Ectodermal cell (in vitro differentiated cells): ENCODE results near the gene ABCA5.

Source experiments
- H3K27ac ChIP-seq: 2 replicates; pipeline ENCODE4 v1.7.0; 2013; ENCODE audit warnings: mild to moderate bottlenecking, low read depth, low read length; ENCODE audit not compliant: insufficient read depth, poor library complexity, severe bottlenecking
- H3K27me3 ChIP-seq: 2 replicates; pipeline ENCODE4 v1.7.0; 2013; ENCODE audit warnings: mild to moderate bottlenecking, low read length; ENCODE audit not compliant: insufficient read depth, control insufficient read depth, poor library complexity, severe bottlenecking
- H3K36me3 ChIP-seq: one replicate; pipeline ENCODE4 v1.7.0; 2013; ENCODE audit warnings: low read length; ENCODE audit not compliant: control insufficient read depth, insufficient read depth
- H3K4me1 ChIP-seq: one replicate; pipeline ENCODE4 v1.7.0; 2013; ENCODE audit warnings: low read length; ENCODE audit not compliant: control insufficient read depth, insufficient read depth
- H3K4me3 ChIP-seq: 2 replicates; pipeline ENCODE4 v1.7.0; 2013; ENCODE audit warnings: low read depth, low read length, control low read depth; ENCODE audit not compliant: insufficient read depth
- H3K9me3 ChIP-seq: 2 replicates; pipeline ENCODE4 v1.7.0; 2013; ENCODE audit warnings: mild to moderate bottlenecking, low read length, moderate library complexity; ENCODE audit not compliant: control insufficient read depth
- WGBS, 2 experiments: methylation state at CpG; one replicate each; pipeline ENCODE4 v1.1.7; 2013; ENCODE audit warnings: missing lambda C conversion rate in 2 of 2; 5-methylcytosine and 5-hydroxymethylcytosine counted together

The ABCA5 gene

DNA sequence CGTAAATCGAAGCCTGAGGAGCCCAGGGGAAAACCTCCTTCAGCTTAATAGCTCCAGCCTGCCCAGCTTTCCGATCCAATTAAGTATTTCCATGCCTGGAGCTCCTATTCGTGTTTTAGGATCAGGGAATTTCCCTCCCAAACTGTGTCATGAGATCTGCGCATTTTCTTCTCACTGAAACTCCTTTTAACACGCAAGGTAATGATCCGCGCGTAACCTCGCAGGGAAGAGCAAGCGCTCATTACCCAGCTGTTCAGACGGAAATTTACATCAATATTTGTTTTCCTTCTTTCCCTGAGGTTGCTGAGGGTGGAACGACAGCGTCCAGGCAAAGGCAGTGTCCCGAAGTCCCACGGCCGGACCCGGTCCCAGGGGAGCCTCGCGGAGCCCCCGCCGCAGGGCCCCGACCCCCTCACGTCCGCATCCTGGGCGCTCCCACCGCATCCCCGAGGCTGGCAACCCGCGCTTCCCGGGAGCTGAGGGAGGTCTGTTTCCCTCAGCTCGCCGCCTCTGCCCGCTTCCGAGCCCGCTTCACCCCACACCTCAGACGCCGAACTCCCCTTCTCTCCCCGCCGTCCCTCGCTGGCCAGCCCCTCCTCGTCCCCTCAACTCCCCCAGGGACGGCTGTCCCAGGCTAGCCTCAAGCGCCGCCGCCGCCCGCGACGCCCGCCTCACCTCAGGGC is 415 bp downstream of the ABCA5 start:
- Histone ChIP-seq H3K27ac (no peak overlapping the region), H3K36me3 (no peaks in the 10 kb centered on the region), H3K4me1 (peaks cover 10% of the 10 kb centered on the region), H3K4me3 (peak overlapping the region; percentile 65), H3K9me3 (no peaks in the 10 kb centered on the region), H3K27me3 (peaks cover 34% of the 10 kb centered on the region)
- 2% methylated on average over 51 of the region's 51 CpGs for WGBS, 2 experiments

DNA sequence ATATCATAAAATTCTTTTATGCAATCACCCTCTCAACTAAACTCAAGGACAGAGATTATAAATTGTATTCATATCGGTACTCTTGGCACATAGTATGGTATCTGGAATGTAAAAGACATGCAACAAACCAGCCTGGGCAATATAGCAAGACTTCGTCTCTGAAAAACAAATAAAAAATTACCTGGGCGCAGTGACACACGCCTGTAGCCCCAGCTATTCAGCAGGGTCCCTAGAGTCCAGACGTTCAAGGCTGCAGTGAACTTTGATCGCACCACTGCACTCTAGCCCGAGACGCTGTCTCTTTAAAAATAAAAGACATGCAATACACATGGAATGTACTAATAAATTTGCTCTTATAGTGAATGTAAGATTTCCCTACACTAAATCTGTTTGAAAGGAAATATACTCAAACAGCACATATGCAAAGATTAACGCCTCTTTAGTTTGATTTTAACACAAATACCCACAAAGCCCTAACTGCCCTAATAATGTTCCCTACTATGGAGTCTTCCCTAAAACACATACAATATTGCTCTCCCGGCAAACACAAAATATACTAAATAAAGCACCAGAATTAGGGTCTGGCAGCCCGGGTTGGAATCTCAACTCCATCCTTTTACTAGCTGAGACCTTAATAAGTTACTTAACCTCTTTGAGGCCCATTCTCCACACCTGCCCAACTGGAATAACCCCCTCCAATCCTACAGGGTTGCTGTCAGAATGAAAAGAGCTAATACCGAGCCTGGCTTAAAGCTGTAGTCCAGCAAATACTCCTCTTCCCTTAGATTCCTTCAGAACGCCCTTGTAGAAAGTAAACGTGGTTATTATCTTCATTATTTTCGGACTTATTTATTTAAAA is 1.2 kb downstream of the ABCA5 start:
- H3K4me3 ChIP-seq, result peak overlapping the region; percentile 65
- no peak overlapping the region for H3K27ac ChIP-seq
- no peaks in the 10 kb centered on the region for H3K9me3 ChIP-seq
- 64 to 68% methylated on average over 15 of the region's 15 CpGs for WGBS, 2 experiments
- H3K27me3 ChIP-seq, result peaks cover 34% of the 10 kb centered on the region
- H3K36me3 ChIP-seq, result no peaks in the 10 kb centered on the region
- peaks cover 10% of the 10 kb centered on the region for H3K4me1 ChIP-seq

DNA sequence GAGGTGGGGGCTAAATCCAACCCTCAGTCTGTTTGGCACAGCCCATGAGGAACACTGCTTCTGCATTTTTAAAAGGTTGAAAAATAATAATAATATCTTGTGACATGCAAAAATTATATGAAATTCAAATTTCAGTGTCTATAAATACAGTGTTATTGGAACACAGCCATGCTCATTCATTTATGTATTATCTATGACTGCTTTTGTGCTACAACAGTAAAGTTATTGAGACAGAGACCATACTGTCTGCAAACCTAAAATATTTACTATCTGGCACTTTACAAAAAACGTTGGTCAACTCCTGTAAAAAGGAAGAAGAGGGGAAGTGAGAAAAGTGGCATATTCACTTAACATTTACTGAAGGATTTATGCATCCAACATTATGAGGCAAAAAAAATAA is 3.1 kb downstream of the ABCA5 start:
- H3K27me3 ChIP-seq, result peaks cover 34% of the 10 kb centered on the region
- H3K4me3 ChIP-seq, result no peak overlapping the region
- H3K9me3 ChIP-seq, result no peaks in the 10 kb centered on the region
- no peaks in the 10 kb centered on the region for H3K36me3 ChIP-seq
- peaks cover 10% of the 10 kb centered on the region for H3K4me1 ChIP-seq
- H3K27ac ChIP-seq, result no peak overlapping the region
- no CpG with 5 or more reads among the region's 1 CpG for WGBS, 2 experiments

DNA sequence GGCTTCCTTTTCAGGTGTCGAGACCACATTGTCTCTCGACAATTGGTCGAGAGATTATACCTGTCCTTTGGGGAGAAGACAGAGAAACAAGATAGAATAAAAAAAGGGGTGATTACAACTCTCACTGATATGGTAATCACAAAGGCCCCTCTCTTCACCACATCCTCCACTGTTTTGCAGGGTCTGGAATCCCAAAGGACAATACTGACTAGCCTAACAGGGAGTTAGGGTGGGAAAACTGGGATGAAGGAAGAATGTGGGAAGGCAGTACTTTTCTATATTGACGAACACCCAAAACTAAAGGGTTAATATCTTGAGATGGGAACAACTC is 6.1 kb downstream of the ABCA5 start:
- H3K4me1 ChIP-seq, result peaks cover 4% of the 10 kb centered on the region
- peaks cover 14% of the 10 kb centered on the region for H3K27me3 ChIP-seq
- no peaks in the 10 kb centered on the region for H3K36me3 ChIP-seq
- no peak overlapping the region for H3K4me3 ChIP-seq
- no peaks in the 10 kb centered on the region for H3K9me3 ChIP-seq
- 80 to 85% methylated on average over 4 of the region's 4 CpGs for WGBS, 2 experiments
- H3K27ac ChIP-seq, result no peak overlapping the region

DNA sequence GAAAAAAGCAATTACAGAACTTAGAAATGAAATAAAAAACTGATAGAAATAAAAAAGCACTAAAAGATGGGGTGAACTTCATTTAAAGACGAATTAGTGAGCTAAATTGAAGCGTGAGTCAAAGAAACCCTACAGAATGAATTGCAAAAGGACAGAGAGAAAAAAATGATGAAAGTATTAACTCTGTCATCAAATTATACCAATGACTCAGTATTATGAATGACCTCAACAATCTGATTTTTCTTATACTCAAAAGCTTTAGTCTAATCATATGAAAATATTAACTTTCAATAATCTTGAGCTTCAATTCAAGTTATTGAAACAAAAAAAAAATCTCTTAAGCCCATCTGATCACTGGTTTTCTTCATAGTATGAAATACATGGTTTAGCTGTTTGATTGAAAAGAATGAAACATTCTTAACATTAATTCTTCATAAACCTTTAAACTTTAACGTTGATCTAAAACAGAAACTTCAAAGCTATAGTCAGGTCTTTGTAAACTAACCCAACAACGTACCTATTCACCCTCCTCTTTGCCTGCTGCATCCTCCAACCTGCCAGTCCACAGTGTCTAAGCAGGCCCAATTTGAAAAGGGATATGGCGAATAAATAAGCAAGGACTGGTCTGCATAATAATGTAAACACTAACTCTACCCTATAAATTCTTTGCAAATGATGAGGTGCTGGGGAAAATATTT is 6.6 kb downstream of the ABCA5 start:
- Histone ChIP-seq H3K4me3 (no peak overlapping the region), H3K27me3 (peaks cover 9% of the 10 kb centered on the region), H3K4me1 (no peaks in the 10 kb centered on the region), H3K9me3 (no peaks in the 10 kb centered on the region), H3K27ac (no peak overlapping the region), H3K36me3 (no peaks in the 10 kb centered on the region)
- WGBS, 2 experiments, result 80% methylated on average over 4 of the region's 5 CpGs

DNA sequence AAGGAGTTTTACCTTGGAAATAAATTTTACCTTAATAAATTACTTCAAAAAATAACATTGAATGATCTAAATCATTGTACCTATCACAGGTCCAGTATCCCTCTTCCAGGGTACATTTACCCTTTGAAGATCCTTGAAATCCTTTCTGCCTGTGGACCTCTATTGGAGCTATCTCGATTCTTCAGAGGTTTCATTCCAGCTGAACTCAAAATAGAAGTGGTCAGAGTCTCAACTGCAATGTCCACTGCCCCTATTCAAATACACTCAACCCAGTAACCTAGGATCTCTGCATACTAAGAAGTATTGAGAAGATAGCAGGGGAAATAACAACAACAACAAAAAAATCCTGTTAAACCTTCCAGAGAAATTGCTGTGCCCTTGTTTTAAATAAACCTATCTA is 9.3 kb downstream of the ABCA5 start:
- no peaks in the 10 kb centered on the region for H3K27me3 ChIP-seq
- no peaks in the 10 kb centered on the region for H3K9me3 ChIP-seq
- H3K4me1 ChIP-seq, result peaks cover 10% of the 10 kb centered on the region
- H3K4me3 ChIP-seq, result no peak overlapping the region
- 88 to 96% methylated on average over 1 of the region's 1 CpG for WGBS, 2 experiments
- H3K36me3 ChIP-seq, result no peaks in the 10 kb centered on the region
- H3K27ac ChIP-seq, result no peak overlapping the region

DNA sequence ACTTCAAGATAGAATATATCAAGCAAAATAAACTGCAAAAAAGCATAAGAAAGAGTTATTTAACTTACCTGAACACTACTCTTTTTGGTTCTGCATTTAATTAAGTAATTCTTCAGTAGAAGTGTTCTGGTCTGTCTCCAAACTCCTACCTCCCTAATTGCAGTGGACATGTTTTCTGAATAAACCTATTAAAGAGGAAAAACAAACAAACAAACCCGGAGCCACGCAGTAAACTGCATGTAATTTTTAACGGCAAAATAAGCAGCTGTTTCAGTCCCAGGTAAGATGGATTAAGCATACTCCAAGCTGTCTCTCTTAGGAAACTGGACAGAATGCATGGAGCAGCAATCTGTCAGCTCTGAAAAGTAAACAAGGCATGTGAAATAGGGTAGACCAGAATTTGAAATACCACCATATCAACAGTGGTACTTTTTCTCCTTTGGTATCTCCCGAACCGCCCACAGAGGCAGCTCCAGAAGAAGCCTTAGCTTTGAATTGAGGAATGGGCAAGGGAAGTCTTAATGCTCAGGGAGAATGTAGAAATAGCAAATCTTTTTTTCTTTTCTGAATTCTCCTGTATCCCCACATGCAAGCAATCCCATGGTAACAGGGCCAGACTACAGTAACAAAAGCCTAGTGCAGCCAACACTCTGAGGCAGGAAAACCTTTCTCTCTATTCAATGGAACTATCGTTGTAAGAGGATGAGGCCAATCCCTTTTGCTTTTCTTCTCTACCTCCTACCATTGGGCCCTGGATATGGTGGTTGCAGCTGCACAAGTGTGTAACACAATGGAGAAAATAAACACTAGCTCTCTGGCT is 12.5 kb downstream of the ABCA5 start:
- 64 to 74% methylated on average over 4 to 6 of the region's 6 CpGs for WGBS, 2 experiments
- H3K9me3 ChIP-seq, result no peaks in the 10 kb centered on the region
- H3K27me3 ChIP-seq, result no peaks in the 10 kb centered on the region
- H3K36me3 ChIP-seq, result no peaks in the 10 kb centered on the region
- peaks cover 10% of the 10 kb centered on the region for H3K4me1 ChIP-seq
- H3K27ac ChIP-seq, result peak overlapping the region; percentile 57
- no peak overlapping the region for H3K4me3 ChIP-seq

DNA sequence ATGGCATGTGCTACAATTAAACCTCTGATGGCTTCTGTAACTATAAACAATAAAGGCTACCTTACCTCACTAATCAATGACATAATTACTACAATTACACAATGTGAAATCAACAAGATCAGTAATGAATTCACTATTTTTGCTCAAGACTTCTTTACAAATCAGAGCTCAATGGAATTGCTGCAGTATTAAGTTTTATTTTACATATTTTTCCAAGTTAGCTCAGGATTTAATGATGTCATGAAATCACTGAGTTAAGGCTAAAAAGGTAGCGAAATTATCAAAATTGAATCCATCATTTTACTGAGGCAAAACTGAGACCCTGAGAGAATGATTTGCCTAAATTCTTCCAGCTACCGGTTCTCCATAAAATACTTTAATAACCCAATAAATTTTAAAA is 21.8 kb downstream of the ABCA5 start:
- H3K27ac ChIP-seq, result no peak overlapping the region
- H3K9me3 ChIP-seq, result no peaks in the 10 kb centered on the region
- H3K4me3 ChIP-seq, result no peak overlapping the region
- H3K36me3 ChIP-seq, result no peaks in the 10 kb centered on the region
- 85 to 89% methylated on average over 2 of the region's 2 CpGs for WGBS, 2 experiments
- no peaks in the 10 kb centered on the region for H3K4me1 ChIP-seq
- no peaks in the 10 kb centered on the region for H3K27me3 ChIP-seq

DNA sequence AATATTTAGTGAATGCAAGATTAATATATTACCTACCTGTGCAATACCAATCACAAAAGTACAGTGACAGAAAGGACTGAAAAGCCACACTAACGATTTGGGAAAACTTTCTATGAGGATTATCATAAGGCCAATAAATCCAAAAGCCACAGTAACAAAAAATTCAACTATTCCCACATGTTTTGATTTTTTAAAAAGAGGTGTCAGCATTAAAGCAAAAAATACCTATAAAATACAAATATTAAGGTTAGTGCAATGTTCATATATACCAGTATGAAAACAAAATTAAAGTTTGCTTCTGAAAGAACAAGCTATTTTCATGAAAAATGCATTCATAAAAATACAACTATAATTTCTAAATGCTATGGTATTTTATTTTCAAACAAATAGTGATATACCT is 24.3 kb downstream of the ABCA5 start:
- Histone ChIP-seq H3K27ac (no peak overlapping the region), H3K4me1 (no peaks in the 10 kb centered on the region), H3K9me3 (no peaks in the 10 kb centered on the region), H3K4me3 (no peak overlapping the region), H3K36me3 (no peaks in the 10 kb centered on the region), H3K27me3 (no peaks in the 10 kb centered on the region)
- 77 to 92% methylated on average over 1 of the region's 1 CpG for WGBS, 2 experiments
